Neuron (in vitro differentiated cells): Measurements from ENCODE around the gene ZNF609.

Experiments
- H2AFZ ChIP-seq: one replicate; pipeline ENCODE4 v1.6.1; 2013; ENCODE audit warnings: low read depth, mild to moderate bottlenecking, inconsistent platforms, low read length, moderate library complexity
- H3K27me3 ChIP-seq: one replicate; pipeline ENCODE4 v1.6.1; 2013; ENCODE audit warnings: low read length; ENCODE audit not compliant: insufficient read depth
- H3K36me3 ChIP-seq: one replicate; pipeline ENCODE4 v1.6.1; 2013; ENCODE audit warnings: low read length; ENCODE audit not compliant: insufficient read depth
- H3K4me1 ChIP-seq: one replicate; pipeline ENCODE4 v1.6.1; 2013; ENCODE audit warnings: low read length; ENCODE audit not compliant: insufficient read depth
- H3K4me3 ChIP-seq: 2 replicates; pipeline ENCODE4 v1.5.1; 2013; ENCODE audit warnings: mild to moderate bottlenecking, low read length, moderate library complexity
- H3K9me3 ChIP-seq: one replicate; pipeline ENCODE4 v1.6.1; 2013; ENCODE audit warnings: low read length

ZNF609 gene

DNA sequence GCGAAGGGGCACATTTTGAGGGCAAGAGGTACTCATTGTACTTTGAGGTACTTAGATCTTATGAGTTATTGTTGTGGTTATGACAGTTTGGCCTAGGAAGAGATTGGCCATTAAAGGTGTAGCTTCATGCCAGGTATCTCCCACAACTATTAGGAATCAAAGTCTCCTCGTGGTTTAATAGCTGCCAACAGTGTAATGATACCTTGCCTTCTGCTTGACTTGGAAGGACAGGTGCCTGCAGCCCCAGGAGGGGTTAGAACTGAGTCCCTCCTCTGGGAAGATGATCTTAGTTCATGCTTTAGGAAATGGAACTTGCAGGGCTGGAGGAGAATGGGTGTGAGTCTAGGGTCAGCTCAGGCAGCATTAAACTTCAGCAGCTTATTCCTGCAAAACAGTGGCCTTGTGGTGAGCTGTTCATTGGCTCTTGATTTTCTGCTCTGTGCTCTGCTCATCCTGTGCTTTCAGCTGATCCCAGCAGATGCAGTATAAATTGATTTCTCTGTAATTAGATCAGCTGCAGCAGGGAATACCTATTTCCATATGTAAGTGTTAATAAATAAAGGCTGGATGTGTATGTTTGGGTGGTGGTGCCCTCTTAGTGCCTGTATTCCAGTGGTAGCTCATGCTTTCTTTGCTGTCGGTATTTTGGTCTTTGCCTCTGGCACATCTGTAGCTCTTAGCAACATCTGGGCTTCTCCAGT, 40.5 kb downstream of the ZNF609 start:
- Histone ChIP-seq H3K27me3 (no peaks in the 10 kb centered on the region), H3K4me1 (peaks cover 19% of the 10 kb centered on the region), H3K36me3 (peaks cover 47% of the 10 kb centered on the region), H3K9me3 (no peaks in the 10 kb centered on the region), H3K4me3 (no peak overlapping the region), H2AFZ (no peak overlapping the region)

DNA sequence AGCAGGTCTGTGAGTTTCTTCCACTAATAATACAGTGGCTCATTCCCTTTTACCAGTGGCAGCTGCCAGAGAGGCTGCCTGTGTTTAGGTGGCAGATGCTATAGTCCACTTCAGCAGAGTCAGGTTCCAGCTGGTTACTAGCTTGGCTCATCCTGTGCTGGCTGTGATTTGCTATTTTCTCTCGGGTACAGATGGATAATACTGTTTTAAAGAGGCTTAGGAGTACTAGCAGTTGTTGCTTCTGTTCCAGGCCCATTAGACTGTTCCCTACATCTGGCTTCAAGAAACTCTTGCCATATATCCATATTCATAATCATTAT, 41.0 kb downstream of the ZNF609 start:
- Histone ChIP-seq H2AFZ (no peak overlapping the region), H3K36me3 (peaks cover 45% of the 10 kb centered on the region), H3K4me3 (no peak overlapping the region)

DNA sequence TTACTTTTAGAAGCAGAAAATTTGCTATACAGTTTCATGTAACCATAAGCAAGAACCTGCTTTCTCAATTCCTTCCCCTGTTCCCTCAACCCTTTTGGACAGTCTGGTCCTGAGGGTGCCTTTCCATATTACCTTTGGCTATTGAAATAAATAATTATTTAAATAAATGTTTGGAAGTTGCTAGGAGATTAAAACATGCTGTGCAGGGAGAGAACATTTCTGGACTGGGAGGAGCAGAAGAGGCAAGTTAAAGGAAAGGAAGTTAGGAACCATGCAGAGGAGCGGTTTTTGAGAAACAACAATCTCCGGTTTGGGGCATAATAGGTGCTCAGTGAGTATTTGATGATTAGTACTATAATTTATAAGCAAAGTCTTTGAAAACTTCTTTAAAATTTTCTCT, 41.8 kb downstream of the ZNF609 start:
- H3K4me3 ChIP-seq = no peak overlapping the region
- no peaks in the 10 kb centered on the region for H3K27me3 ChIP-seq
- H3K4me1 ChIP-seq = peaks cover 24% of the 10 kb centered on the region
- no peak overlapping the region for H2AFZ ChIP-seq
- H3K9me3 ChIP-seq = no peaks in the 10 kb centered on the region
- peaks cover 45% of the 10 kb centered on the region for H3K36me3 ChIP-seq

More for the DNA sequence above, 41.0 kb downstream of the ZNF609 start:
- Histone ChIP-seq H3K9me3 (no peaks in the 10 kb centered on the region), H3K4me1 (peaks cover 19% of the 10 kb centered on the region), H3K27me3 (no peaks in the 10 kb centered on the region)

DNA sequence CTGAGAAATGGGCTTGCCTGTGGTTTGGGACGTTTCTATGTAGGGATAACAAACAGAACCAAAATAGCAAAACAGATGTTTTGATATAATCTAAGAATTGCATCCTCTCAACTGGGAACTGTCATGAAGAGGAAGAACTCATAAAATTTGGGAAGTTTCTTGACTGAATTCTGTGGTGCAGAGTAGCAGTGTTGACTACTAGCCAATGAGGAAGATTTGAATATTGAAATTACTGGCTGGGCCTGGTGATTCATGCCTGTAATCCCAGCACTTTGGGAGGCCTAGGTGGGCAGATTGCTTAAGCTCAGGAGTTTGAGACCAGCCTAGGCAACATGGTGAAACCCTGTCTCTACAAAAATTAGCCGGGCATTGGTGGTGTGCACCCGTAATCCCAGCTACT, 42.2 kb downstream of the ZNF609 start:
- H3K4me1 ChIP-seq = peaks cover 28% of the 10 kb centered on the region
- H3K4me3 ChIP-seq = no peak overlapping the region
- H3K27me3 ChIP-seq = no peaks in the 10 kb centered on the region
- H3K36me3 ChIP-seq = peaks cover 45% of the 10 kb centered on the region
- no peaks in the 10 kb centered on the region for H3K9me3 ChIP-seq
- H2AFZ ChIP-seq = no peak overlapping the region

DNA sequence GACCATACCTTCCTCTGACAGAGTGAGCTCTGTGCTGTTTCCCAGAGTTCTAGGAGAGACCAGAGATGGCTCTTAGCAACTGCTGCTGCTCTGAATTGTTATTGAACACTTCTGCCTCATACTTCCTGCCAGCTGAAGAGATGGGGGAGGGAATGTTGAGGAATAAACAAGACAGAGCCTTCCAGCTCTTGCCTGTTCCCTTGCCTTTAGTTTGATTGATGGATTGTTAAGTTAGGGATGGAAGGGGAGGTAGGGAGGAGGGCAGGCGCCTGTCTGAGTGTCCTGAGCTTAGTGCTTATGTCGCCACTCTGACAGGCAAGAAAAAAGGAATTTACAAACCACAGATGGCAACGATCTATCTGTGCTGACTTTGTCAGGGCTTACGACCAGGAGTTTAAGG, 42.8 kb downstream of the ZNF609 start:
- Histone ChIP-seq H2AFZ (no peak overlapping the region), H3K27me3 (no peaks in the 10 kb centered on the region), H3K4me3 (no peak overlapping the region), H3K4me1 (peaks cover 28% of the 10 kb centered on the region), H3K36me3 (peaks cover 45% of the 10 kb centered on the region), H3K9me3 (no peaks in the 10 kb centered on the region)

DNA sequence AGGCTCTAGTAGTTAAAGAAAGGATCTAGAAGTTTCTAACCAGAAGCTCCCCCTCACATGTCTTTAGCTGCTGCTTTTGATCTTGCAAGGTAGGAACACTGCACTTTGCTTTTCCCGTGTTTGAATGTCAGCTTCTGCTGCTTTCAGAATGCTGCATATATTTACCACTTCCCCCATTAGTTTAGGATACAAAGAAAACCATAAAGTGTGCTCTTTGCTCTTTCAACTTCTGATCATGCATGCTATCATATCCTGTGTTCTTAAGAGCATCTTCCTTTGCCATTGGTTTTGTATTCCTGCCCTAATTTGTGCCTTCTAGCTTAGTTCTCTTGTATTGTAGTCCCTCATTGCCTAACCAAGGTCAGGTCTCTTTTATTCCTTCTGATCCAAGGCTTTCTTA, 43.3 kb downstream of the ZNF609 start:
- Histone ChIP-seq H3K9me3 (no peaks in the 10 kb centered on the region), H3K4me1 (peaks cover 28% of the 10 kb centered on the region), H2AFZ (no peak overlapping the region), H3K4me3 (no peak overlapping the region), H3K36me3 (peaks cover 43% of the 10 kb centered on the region), H3K27me3 (no peaks in the 10 kb centered on the region)

DNA sequence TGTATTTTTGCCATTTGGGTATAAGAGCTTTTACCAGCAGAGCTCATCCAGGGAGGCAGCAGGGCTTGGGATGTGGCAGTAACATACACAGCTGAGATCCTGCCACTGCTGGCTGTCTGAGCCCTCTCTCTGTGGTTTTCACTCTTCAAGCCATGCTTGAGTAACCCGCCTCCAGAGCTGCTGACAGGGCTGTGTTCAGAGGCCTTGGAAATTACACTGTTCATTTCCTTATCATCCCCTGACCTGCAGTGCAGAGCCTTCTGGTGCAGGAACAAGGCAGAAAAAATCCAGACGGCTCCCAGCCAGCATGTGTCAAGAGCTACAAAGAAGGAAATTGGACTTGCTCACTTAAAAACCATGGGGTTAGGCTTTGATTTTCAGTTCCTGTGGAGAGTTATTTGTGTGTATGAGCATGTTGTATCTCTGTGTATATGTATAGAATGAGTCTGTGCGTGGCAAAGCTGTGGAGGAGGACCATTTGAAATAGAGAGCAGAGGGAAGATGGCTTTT, 47.0 kb downstream of the ZNF609 start:
- H3K4me3 ChIP-seq = no peak overlapping the region
- no peaks in the 10 kb centered on the region for H3K27me3 ChIP-seq
- H3K9me3 ChIP-seq = no peaks in the 10 kb centered on the region
- peaks cover 28% of the 10 kb centered on the region for H3K4me1 ChIP-seq
- peaks cover 16% of the 10 kb centered on the region for H3K36me3 ChIP-seq
- no peak overlapping the region for H2AFZ ChIP-seq

DNA sequence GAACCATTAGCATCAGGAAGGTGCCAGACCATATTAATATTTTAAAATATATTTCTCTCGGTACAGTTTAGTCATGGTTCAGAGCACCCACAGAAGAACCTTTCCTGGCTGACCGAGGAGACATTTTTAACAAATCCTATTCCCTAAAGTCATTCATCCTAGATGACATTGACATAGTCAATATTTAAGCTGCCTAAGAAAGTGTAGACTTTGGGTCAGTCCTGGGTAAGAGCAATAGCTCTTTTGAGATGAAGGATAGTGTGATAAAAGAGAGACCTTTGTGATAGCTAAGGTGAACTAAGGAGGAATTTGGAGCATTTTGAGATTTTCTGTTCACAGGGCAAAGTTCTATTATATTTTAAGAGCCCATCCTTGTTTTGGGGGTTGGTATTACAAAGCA, 47.5 kb downstream of the ZNF609 start:
- Histone ChIP-seq H3K4me3 (no peak overlapping the region), H3K36me3 (peaks cover 16% of the 10 kb centered on the region), H3K4me1 (peaks cover 23% of the 10 kb centered on the region), H3K27me3 (no peaks in the 10 kb centered on the region), H2AFZ (no peak overlapping the region), H3K9me3 (no peaks in the 10 kb centered on the region)

DNA sequence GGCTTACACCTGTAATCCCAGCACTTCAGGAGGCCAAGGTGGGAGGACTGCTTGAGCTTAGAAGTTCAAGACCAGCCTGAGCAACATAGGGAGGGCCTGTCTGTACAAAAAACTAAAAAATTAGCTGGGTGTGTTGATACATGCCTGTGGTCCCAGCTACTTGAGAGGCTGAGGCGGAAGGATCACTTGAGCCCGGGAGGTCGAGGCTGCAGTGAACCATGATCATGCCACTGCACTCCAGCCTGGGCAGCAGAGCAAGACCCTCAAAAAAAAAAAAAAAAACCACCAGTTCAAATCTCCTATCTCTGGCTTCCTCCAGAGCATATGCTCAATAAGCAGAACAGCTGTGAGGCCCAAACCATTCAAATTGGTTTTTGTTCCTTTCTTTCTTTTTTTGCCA, 53.4 kb downstream of the ZNF609 start:
- Histone ChIP-seq H2AFZ (no peak overlapping the region), H3K36me3 (peaks cover 11% of the 10 kb centered on the region), H3K4me3 (no peak overlapping the region), H3K9me3 (no peaks in the 10 kb centered on the region), H3K27me3 (no peaks in the 10 kb centered on the region), H3K4me1 (no peaks in the 10 kb centered on the region)

DNA sequence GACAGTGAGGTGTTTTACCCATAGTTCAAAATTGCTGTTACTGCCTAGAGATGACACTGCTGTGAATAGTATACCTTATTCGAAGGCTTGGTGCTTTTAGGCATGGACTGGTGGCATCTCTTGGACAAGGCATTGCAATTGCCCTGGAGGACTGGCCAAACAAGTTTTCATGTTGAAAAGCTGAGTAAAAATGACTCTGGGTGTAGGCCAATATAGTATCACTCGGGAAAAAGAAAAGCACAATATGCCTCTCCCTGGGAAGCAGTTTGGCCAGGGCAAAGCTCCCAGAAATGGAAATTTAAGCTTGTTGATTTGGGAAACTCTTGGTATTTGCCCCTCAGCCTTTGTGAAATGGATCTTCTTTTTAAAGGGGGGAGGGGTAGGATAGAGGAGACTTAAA, 54.8 kb downstream of the ZNF609 start:
- no peak overlapping the region for H3K4me3 ChIP-seq
- no peaks in the 10 kb centered on the region for H3K27me3 ChIP-seq
- peaks cover 3% of the 10 kb centered on the region for H3K4me1 ChIP-seq
- peaks cover 10% of the 10 kb centered on the region for H3K36me3 ChIP-seq
- no peak overlapping the region for H2AFZ ChIP-seq
- no peaks in the 10 kb centered on the region for H3K9me3 ChIP-seq

DNA sequence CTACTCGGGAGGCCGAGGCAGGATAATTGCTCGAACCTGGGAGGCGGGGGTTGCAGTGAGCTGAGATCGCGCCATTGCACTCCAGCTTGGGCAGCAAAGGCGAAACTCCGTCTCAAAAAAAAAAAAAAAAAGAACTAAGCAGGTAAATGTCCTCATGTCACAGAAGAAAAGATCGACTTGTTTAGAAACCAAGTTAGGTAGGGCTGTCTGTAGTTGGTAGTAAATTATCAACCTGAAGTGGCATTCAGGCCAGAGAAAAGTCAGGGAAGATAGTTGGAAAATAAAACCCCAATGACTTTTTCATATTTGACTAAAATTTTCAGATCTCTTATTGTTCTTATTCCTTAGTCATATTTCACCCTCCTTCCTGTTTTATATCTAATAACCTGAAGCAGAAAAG, 55.4 kb downstream of the ZNF609 start:
- Histone ChIP-seq H2AFZ (no peak overlapping the region), H3K36me3 (peaks cover 9% of the 10 kb centered on the region), H3K4me3 (no peak overlapping the region), H3K4me1 (peaks cover 6% of the 10 kb centered on the region), H3K9me3 (no peaks in the 10 kb centered on the region), H3K27me3 (no peaks in the 10 kb centered on the region)

DNA sequence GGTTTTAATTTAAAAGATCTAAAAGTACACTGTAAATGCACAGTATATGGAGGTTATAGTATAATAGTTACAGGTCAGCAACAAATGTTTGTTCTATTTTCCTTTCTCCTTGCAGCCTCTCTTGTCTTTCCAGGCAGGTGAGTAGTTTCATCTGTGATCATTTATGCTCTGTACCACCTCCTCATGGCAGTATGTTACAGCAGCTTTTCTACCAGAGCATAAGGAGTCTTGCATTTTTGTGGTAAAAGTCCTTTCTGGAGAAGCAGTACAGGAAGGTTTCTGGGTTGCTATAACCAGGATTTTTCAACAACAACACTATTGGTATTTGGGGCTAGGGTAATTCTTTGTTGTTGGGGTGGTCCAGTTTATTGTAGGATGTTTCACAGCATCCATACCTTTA, 59.5 kb downstream of the ZNF609 start:
- peaks cover 7% of the 10 kb centered on the region for H3K36me3 ChIP-seq
- no peak overlapping the region for H3K4me3 ChIP-seq
- H2AFZ ChIP-seq = no peak overlapping the region
- no peaks in the 10 kb centered on the region for H3K9me3 ChIP-seq
- H3K4me1 ChIP-seq = peaks cover 25% of the 10 kb centered on the region
- H3K27me3 ChIP-seq = no peaks in the 10 kb centered on the region

DNA sequence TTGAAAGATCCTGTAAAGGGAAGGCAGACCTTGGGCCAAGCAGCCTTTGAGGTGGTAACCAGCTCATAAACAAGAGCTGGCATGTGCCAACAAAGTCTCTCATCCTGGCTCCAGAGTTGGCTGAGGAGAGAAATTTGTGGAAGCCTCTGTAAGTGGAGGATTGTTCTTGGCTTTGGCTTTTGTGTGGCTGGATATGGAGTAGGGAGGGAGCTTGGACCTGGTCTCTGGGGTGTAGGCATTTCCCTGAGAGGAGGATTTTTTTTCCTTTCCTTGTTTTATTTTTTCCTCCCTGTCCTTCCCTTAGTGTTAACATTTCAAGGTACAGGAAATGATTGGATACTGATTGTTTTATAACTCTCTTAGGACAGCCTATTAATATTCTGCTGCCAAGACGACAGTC, 60.8 kb downstream of the ZNF609 start:
- H3K9me3 ChIP-seq = no peaks in the 10 kb centered on the region
- H3K4me3 ChIP-seq = no peak overlapping the region
- H3K27me3 ChIP-seq = no peaks in the 10 kb centered on the region
- peaks cover 7% of the 10 kb centered on the region for H3K36me3 ChIP-seq
- peaks cover 25% of the 10 kb centered on the region for H3K4me1 ChIP-seq
- H2AFZ ChIP-seq = no peak overlapping the region

DNA sequence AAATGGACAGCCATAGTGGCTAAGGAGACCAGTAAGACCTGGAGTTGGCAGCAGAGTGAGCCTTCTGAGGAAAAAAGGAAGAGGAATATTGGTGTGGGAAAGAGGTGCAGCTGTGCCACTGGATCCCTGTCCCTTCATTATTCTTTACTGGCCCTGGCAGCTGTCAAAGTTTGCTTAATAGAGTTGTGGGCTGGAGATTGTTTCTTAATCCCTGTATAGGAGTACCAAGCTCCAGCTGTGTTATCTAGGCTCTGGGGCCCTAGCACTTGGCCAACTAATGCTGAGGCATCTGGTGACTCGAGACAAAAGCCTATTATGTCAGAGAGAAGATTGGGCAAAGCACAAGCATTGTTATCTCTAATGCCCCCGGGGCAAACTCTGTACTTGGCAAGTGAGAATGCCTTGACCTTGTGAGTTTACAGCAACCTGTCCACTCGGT, 61.4 kb downstream of the ZNF609 start:
- Histone ChIP-seq H3K27me3 (no peaks in the 10 kb centered on the region), H3K4me3 (no peak overlapping the region), H3K4me1 (peaks cover 25% of the 10 kb centered on the region), H3K9me3 (no peaks in the 10 kb centered on the region), H3K36me3 (peaks cover 7% of the 10 kb centered on the region), H2AFZ (no peak overlapping the region)
